Astrocyte (in vitro differentiated cells and primary cell): ENCODE results near the gene PEPD.

Source experiments
- CTCF ChIP-seq: IDR thresholded peaks from 2 replicates; pipeline ENCODE4 v1.5.1; 2011; ENCODE audit warnings: low read depth, mild to moderate bottlenecking, inconsistent platforms, low read length, moderate library complexity; ENCODE audit not compliant: insufficient read depth
- EZH2 ChIP-seq: IDR thresholded peaks from 2 replicates; pipeline ENCODE4 v1.6.1; 2012; ENCODE audit warnings: mild to moderate bottlenecking, low read length, inconsistent platforms; ENCODE audit not compliant: insufficient read depth

- TF ChIP-seq CTCF (no peak), EZH2 (no peak)
These were observed 13.6 kb upstream of the PEPD start for GRCh38 chr19:33535226-33535625.
